NCI-H1105 (cell line): ENCODE results near the gene GALNT10.
"Not testable (repeated sequence)": the region's sequence is repeated elsewhere in the genome, so short reads cannot be mapped to it uniquely, and the experiment has no call there.

Experiments used
- DNase-seq: peaks from one replicate; lab custom pipeline; 2025; lab: John Stamatoyannopoulos, UW

The GALNT10 gene

DNA sequence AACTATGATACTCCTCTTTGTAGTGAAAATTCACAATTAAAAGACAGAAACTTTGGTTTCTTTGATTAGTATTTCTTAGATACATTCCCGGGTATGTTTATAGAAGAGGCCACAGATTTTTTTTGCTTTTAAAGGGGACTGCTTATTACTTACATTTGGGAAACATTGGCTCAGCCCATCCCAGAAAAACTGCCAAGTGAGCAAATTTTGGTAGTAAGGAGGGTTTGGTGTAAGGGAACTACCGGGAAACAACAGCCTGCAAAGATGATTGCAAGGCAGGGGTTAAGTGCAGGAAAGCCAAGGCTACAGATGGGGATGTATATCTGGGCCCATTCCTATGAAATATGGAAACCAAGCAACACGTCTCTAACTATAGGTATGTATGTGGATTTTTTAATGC, 166.4 kb downstream of the GALNT10 start:
- no peak for DNase-seq

DNA sequence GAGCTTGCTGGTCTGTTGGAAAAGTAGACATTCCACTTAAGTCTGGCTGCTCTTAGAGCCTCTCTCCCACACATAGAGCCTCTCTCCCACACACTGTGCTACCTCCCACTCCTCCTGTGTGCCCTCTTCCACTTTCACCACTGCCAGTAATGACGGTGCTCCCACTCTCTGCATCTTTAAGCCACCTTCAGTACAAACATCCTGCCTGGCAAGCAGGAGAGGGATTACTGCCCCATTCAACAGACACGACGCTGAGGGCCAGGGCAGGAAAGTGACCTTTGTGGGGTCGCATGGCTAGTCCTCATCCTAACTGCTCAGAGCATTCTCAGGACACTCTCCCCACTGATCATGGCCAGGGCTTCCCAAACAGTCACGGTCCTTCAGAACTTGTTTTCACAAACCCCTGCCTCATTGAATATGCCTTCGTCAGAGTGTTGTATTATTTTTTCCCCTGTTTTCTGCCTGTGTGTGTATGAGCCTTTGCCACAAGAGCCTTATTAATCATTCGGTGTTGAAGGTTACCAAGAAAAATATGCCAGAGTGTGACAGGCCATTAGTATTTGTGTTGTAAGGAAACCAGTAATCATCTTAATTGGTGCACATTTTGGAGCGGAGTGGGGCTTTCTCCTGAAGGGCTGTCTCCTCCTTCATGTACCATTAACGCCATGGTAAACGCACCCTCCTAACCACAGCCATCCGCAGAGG, 168.1 kb downstream of the GALNT10 start:
- DNase-seq = peak; percentile 5

DNA sequence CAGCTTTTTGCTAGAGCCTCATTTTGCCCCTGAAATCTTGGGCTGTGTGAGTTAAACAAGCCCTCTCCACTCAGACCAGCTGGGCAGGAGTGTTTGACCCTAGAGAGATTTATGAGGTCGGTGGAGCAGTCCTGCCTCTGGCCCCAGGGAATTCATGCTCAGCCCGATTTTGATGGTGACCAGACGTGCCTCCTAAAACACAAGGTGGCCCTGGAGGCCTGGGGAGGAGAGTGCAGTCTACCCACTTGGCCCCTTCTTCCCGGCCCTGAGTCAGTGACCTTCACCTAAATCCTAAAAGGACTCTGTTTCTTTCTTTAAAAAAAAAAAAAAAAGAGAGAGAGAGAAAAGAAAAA, 168.7 kb downstream of the GALNT10 start:
- DNase-seq = no peak

DNA sequence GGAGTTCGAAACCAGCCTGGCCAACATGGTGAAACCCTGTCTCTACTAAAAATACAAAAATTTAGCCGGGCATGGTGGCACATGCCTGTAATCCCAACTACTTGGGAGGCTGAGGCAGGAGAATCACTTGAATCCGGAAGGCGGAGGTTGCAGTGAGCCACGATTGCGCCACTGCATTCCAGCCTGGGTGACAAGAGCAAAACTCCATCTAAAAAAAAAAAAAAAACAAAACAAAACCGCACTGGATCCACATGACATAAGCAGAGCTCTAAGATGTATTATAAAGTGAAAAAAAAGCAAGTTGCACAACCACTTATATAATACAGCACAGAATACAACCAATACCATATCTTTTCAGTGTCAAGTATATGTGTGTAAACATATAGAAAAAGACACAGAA, 169.7 kb downstream of the GALNT10 start:
- DNase-seq = not testable (repeated sequence)

DNA sequence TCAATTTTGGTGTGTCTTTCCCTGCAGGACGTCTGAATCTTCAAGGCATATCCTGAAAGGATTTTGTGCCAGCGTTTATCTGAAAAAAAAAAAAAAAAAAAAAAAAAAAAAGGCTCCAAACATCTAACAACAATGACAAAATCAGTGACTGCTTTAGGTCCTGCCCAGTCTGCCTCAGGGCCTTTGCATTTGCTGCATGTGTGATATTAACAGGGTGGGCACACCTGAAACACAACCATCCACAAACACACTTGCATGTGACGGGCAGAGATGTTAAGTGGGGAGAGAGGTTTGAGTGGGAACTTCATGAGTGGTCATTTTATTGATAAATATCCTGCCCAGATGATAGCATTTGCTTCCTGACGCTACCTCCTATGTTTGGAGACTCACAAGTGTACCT, 172.9 kb downstream of the GALNT10 start:
- DNase-seq = no peak

DNA sequence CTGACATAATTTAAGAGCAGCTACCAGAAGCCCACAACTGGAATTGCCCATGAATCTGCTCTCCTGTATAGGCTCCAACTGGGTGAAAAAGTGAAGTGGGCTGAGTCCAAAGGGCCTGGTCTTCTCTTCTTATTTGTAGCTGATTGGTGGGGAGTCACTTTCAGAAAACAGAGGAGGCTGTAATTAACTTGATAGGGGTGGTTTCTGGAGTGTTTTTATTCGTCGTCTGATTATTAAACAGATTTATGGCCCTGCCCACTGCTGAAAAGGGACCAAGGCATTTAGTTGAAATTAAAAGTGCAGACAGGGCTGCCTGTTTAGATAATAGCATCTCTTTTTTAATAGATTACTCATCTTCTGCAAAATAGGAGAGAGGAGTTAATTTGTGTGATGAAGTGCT, 174.2 kb downstream of the GALNT10 start:
- no peak for DNase-seq

DNA sequence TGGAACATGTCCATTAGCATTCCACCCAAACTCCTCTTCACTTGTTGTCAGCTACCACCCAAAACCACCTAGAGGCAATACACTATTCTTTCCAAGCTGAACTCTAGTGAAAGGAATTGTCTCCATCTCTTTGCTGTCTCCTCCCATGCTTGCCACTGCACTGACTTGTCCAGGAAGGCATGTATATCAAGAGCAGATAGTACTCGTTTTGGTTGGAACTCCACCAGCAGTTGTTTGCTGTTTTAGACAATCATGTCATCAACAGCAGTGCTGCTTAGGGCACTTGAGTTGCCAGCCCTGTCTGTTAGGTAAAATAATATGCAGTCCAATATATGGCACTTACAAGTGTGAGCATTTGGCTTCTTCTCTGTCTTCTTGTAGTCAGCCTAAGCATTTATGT, 175.3 kb downstream of the GALNT10 start:
- no peak for DNase-seq

DNA sequence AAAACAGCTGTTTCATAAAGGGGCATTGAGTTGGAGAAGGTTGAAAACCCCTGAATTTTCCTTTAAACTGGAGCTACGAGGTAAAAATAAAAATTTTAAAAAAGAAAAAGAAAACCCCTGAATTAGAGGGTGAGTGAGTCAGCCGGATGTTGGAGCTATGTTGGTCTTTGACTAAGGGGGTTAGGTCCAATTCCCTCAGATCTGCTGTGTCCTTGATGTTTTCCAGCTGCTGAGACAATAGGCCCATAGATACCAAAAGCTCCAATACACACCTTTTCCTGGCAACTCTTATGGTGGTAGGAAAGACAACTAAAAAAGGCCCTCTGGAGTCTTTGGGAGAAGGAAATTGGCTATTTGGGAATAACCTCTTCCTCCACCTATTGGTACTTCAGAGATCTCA, 175.8 kb downstream of the GALNT10 start:
- no peak for DNase-seq

DNA sequence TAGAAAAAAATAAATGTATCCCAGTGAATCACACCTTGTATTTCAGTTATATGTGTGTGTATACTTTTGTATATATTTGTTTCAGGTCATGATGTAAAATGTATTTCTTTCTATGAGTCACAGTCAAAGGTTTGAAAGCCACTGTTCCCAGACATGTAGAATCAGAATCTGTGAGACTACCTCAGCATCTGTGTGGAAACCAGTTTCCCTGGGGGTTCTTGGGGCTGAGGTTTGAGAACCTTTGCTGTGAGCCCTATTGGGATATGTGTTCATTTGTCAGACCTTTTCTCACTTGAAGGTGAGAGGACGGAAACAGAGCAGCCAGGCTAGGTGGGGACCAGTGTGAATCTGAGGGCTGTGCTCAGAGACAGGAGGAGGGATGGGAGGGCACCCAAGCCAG, 176.6 kb downstream of the GALNT10 start:
- DNase-seq = no peak

DNA sequence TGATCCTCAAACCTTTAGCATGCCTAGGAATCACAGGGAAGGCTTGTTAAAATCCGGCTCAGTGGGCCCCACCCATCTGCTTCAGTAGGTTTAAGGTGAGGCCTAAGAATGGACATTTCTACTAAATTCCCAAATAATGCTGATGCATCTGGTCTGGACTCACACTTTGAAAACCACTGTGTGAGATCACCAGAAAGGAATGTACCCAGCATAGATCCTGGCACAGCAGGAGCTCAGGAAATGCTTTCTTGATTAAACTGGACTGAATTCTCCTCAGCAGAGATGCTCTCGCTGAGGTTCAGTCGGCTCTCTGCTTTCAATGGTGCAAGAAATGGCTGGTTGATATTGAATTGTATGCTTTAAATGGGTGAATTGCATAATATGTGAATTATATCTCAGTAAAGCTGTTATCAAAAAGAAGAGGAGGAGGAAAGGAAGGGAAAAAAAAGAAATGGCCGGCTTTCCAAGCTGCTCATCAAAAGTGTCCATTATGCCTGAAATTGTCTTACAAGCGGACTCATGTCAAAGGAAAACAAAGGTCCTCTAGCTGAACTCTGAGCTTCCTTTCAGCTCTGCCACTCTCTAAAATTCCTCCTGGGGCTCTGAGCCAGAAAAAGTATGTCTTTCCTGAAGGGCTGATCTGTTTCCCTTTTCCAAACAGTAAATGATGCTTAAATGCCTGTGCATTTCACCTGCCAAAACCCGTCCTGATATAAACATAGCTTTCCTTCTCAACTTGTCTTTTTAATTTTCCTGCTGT, 177.7 kb downstream of the GALNT10 start:
- no peak for DNase-seq

DNA sequence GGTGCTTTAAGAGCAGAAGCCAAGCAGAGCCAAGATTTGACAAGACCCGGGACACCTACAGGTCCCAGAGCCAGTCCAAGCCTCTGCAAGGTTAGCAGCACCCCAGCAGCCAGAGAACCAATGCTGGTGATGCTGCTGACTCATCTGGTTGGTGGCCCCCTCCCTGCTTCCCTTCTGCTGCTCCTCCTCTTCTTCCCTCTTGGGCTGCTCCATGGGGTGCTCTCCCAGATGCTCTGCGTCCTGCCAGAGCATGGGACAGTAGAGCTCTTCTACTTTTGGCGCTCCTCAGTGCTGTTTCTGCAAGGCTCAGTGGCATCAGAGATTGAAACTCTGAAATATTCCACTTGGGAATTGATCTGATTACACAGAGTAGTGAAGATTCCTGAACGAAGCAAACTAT, 179.1 kb downstream of the GALNT10 start:
- DNase-seq = no peak

DNA sequence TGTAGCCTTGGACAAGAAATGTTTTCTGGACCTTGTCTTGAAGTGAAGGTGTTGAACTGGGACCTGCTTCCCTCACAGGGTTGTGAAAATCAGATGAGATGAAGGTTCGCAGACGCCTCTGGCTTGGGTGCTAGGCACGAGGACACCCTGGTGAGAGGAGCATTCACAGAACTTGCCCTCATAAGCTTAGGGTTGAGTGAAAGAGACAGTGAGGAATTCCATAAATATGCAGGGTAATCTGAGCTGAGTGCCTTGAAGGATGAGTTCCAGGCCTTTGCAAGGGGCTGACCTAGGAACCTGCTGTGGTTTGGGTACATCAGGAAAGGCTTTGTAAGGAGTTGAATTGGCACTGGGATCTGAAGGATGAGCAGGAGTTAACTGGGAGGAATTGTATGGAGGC, 179.6 kb downstream of the GALNT10 start:
- DNase-seq = no peak

DNA sequence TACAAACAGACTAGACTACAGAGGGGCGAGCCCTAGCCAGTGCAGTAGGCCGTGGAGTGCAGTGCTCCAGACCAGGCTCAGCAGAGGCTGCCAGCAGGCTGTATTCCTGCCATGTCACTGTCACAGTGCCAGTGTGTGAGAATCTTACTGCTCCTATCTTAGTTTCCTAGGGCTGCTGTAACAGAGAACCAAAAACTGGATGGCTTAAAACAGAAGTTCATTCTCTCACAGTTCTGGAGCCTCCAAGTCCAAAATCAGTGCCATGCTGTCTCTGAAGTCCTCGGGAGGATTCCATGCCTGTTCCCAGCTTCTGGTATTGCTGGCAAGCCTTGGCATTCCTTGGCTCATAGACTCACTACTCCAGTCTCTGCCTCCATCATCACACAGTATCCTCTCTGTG, 180.3 kb downstream of the GALNT10 start:
- DNase-seq = no peak

DNA sequence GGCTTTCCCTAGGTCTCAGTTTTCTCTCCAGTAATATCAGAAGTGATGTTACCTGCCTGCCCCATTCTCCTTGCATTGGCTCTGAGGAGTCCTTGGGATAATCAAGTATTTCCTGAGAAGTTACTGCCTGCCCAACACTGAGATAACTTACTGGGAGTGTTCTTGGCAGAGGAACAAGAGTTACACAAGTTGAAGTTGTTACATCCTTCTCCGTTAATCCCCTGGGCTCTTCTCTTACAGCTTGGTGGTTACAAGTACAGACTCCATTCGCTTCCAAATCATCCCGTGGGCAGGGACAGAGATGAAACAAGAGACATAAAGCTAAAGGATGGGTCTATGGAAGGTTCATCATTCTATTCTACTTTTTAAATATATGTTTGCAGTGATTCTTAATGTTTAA, 181.2 kb downstream of the GALNT10 start:
- DNase-seq = no peak

DNA sequence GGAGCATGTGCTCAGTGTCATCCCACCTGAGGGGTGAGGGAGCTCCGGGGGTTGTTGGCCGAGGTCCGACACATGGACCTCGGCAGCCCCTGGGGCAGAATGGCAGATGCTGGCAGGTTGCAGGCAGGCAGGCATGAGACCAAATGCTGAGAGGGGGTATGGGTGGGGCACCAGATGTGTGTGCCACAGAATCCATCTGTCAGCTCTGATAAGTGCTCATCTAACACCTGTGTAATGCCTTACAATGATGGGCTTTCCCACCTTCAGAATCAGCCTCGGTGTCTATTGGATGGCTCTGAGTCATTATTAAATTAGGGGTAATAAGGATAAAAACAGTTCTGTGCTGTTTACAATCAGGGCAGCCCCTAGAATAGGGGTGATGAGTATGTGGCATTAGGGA, 182.1 kb downstream of the GALNT10 start:
- DNase-seq = no peak

DNA sequence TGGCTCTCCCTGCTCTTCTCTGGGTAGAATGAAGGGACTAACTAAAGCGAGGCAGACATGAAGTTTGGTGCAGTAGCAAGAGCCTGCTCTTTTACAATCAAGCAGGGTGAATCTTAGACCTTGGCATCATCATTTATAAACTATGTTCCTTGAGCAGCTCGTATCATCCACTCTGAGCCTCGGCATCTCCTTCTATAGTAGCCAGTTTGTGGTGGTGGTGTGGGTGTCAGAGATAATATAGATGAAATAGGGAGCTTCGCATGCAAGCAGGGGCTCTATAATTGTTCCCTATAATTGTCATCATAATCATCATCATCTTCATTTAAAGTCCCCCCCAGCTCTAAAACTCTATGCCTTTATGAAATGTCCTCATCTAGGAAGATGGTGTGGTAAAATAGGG, 182.8 kb downstream of the GALNT10 start:
- DNase-seq = no peak

DNA sequence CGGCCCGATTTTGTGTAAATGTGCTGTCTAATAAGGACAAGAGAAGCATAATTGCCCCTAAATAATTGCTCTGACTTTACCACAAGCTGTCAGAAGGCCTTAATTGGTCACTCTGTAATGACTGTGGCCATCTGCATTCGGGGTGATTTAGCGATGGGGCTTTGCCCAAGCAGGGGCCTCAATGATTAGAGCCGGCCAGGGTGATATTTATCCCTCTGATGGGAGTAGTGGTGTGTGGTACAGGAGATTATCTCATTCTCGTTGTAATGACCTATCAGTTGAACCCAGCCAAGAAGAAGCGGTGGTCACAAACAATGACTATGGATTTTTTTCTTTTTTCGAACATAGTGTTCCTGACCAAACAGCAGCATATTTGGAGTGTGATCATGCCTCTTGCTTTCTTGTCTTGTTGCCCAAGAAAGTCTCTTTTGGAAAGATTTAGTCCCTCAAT, 183.2 kb downstream of the GALNT10 start:
- DNase-seq = no peak

DNA sequence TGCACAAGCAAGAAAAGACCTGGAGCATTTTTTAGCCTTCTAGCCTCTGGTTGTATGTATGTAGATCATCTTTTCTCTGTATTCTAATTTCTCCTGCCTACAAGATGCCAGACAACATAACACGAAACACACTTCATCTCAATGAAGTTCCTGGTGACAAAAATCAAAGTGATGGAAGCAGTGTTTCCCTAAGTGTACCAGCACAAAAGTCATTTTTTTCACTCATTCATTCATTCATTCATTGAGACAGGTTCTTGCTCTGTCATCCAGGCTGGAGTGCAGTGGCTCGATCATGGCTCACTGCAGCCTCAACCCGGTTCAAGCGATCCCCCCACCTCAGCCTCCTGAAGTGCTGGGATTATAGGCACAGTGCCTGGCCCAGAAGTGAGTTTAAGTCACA, 183.7 kb downstream of the GALNT10 start:
- no peak for DNase-seq

DNA sequence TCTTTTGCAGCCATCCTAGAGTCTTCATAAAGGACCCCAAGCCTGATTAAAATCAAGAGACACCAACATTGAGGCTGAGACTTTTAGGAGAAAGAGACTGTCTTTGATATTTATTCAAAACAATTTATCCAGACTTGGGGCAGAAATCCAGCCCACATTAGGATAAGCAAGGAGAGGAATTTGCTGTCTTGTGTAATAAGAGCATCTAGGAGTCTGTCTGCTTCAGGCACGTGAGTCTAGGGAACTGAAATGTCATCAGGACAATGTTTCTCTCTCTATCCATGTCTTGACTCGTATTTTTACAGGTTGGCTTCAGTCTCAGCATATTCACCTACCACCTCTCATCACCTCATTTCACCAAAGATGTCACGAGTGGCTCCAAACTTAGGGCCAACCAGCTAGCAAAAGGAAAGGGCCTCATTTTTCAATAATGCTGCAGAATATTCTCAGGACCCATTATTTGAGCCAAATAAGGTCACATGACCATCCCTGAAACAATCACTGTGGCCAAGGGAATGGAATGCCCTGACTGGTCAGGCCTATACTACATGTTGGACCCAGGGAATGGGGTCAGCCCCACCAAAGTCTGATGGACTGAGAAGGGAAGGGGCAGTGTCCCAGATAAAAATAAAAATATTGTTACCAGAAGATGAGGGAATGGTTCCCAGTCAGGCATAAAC, 184.9 kb downstream of the GALNT10 start:
- DNase-seq = no peak

DNA sequence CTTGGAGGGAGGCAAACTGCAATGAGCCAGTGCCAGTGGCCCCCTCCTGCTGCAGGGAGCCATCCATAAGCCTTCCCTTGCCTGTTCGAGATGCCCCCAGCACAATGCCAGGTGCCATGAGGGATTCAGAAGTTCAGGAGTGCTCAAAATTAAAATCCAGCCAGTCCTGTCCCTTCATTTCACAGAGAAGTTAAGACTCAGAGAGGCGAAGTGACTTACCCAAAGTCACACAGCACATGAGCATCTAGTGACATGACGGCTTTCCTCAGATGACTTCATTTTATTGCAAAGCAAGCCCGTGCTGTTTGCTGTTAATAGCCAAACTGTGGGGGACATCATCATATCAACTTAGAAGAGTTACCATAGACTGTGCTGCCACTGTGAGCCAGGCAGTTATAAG, 185.9 kb downstream of the GALNT10 start:
- no peak for DNase-seq

DNA sequence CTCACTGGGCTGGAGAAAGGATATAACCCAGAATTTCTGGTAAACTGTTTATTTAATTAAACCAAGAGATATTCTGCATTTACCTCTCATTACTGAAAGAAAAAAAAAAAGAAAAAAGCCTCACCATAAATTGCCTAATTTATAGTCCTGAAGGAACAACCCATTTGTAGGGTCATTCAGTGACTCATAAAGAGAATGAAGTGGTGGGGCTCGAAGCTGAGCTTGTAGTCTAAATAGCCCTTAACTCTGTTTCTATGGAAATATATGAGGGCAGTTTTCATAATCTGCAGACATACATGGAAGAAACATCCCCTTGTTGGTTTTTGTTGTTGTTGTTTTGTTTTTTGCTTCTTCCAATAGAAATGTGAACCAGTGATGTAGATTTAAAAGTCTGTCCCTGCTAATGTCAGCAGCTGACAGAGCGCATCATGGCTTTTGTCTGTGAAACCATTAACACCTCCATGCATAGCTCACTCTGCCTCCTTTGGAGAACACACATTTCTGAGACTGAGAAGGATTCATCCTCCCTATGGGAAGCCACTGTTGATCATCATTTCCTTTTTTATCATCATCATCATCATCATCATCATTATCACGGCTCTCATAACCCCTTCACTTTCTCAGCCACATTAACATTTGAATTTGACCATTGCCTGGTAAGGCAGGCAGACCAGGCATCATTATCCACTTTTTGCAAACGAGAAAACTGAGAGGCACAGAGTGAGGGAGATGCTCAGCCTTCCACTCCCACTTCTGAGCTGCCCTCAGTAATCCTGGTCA, 187.4 kb downstream of the GALNT10 start:
- no peak for DNase-seq

DNA sequence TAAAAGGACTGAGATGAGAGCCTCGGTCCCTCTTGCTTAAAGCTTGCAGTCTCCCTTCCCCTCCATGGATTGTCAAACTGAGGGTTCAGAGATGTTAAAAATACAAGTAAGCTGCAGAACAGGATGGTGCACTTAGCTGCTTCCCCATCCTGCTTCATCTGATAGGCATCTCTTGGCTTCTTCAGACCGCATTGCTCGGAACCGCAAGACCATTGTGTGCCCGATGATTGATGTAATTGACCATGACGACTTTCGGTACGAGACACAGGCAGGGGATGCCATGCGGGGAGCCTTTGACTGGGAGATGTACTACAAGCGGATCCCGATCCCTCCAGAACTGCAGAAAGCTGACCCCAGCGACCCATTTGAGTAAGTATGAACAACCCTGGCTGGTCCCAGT, 189.7 kb downstream of the GALNT10 start:
- DNase-seq = no peak
